SK-N-SH (cell line): ENCODE data around the gene TBC1D16. TPM values are rescaled to one million over a fixed set of nuclear protein-coding genes. Genes with fewer than 3 reads are reported as not detected.

Source experiments
- CTCF ChIA-PET: fragments of 300-600, 350-600 bp; formaldehyde crosslinking; extraction: SDS; loops from one replicate; lab custom pipeline; 2021; lab: Yijun Ruan, JAX
- POLR2A ChIA-PET: fragments of 350-600 bp; sonication (Branson Sonifier 250); formaldehyde crosslinking; extraction: SDS; loops from one replicate; lab custom pipeline; 2020; ENCODE audit warnings: antibody characterized with exemption, inconsistent platforms; lab: Yijun Ruan, JAX
- DNase-seq: peaks from one replicate; pipeline ENCODE4 v3.0.0; 2012
- H2AFZ ChIP-seq: fragments of 200-600 bp; sonication (generic); 2 replicates; pipeline ENCODE4 v1.8.1; 2016; ENCODE audit warnings: antibody characterized with exemption, mild to moderate bottlenecking, low read depth
- H3F3A ChIP-seq: fragments of 200-600 bp; sonication (generic); replicated peaks from 2 replicates; pipeline ENCODE3; 2016; ENCODE audit warnings: antibody characterized with exemption, mild to moderate bottlenecking; ENCODE audit not compliant: insufficient read depth
- H3K27ac ChIP-seq, 2 experiments: fragments of 200-500 bp in 1 of 2; fragments of 200-600 bp in 1 of 2; sonication (Bioruptor generic) in 1 of 2; sonication (generic), shearing (Covaris generic) in 1 of 2; 2 replicates each; pipeline versions ENCODE4 v1.5.1 to v1.6.1; 2014 to 2016; ENCODE audit warnings: low read depth in 2 of 2, inconsistent platforms in 1 of 2, low read length in 1 of 2, mild to moderate bottlenecking in 1 of 2, mixed read lengths in 1 of 2
- H3K27me3 ChIP-seq: fragments of 200-600 bp; sonication (generic), shearing (Covaris generic); 2 replicates; pipeline ENCODE4 v1.6.1; 2016; ENCODE audit warnings: mixed run types; ENCODE audit not compliant: insufficient read depth
- H3K36me3 ChIP-seq, 2 experiments: fragments of 200-500 bp in 1 of 2; fragments of 200-600 bp in 1 of 2; sonication (Bioruptor generic) in 1 of 2; sonication (generic) in 1 of 2; replicated peaks in 1 of 2; 2 replicates each; pipeline versions ENCODE3 to v1.5.1; 2014 to 2016; ENCODE audit warnings: low read length in 1 of 2, mild to moderate bottlenecking in 1 of 2; ENCODE audit not compliant: insufficient read depth in 2 of 2, control insufficient read depth in 1 of 2
- H3K4me1 ChIP-seq, 2 experiments: fragments of 200-500 bp in 1 of 2; fragments of 200-600 bp in 1 of 2; sonication (Bioruptor generic) in 1 of 2; sonication (generic), shearing (Covaris generic) in 1 of 2; 2 replicates each; pipeline versions ENCODE4 v1.5.1 to v1.6.1; 2014 to 2016; ENCODE audit warnings: low read depth in 1 of 2, low read length in 1 of 2, mixed run types in 1 of 2; ENCODE audit not compliant: insufficient read depth in 2 of 2, control insufficient read depth in 1 of 2
- H3K4me2 ChIP-seq: fragments of 200-600 bp; sonication (generic), shearing (Covaris generic); 2 replicates; pipeline ENCODE4 v1.6.1; 2017; ENCODE audit warnings: mixed run types
- H3K4me3 ChIP-seq, 2 experiments: fragments of 200-500 bp in 1 of 2; fragments of 200-600 bp in 1 of 2; sonication (Bioruptor generic) in 1 of 2; sonication (generic), shearing (Covaris generic) in 1 of 2; 2 replicates each; pipeline versions ENCODE4 v1.5.1 to v1.8.1; 2014 to 2016; ENCODE audit warnings: low read depth in 2 of 2, inconsistent platforms in 1 of 2, low read length in 1 of 2, mild to moderate bottlenecking in 1 of 2, mixed read lengths in 1 of 2, moderate library complexity in 1 of 2
- H3K79me2 ChIP-seq: fragments of 200-600 bp; sonication (generic); 2 replicates; pipeline ENCODE4 v1.8.1; 2017; ENCODE audit warnings: mild to moderate bottlenecking; ENCODE audit not compliant: insufficient read depth
- H3K9ac ChIP-seq: fragments of 200-600 bp; sonication (generic); 2 replicates; pipeline ENCODE4 v1.6.1; 2017; ENCODE audit warnings: mixed run types
- H3K9me2 ChIP-seq: fragments of 200-600 bp; sonication (generic); 2 replicates; pipeline ENCODE4 v1.6.1; 2017; ENCODE audit warnings: mixed run types
- H3K9me3 ChIP-seq: fragments of 200-600 bp; sonication (generic); 2 replicates; pipeline ENCODE4 v1.6.1; 2017; ENCODE audit warnings: mixed run types, mild to moderate bottlenecking, moderate library complexity
- H4K20me1 ChIP-seq: fragments of 200-600 bp; sonication (generic); 2 replicates; pipeline ENCODE4 v1.6.1; 2017; ENCODE audit warnings: mild to moderate bottlenecking, mixed run types; ENCODE audit not compliant: insufficient read depth
- CTCF ChIP-seq: fragments of 200-600 bp; sonication (generic); IDR thresholded peaks from 2 replicates; pipeline ENCODE4 v1.6.1; 2017; ENCODE audit warnings: antibody characterized with exemption, mild to moderate bottlenecking, moderate library complexity
- ELF1 ChIP-seq: IDR thresholded peaks from 2 replicates; pipeline ENCODE4 v1.4.0; 2012
- EZH2phosphoT487 ChIP-seq: fragments of 200-600 bp; sonication (generic); IDR thresholded peaks from 2 replicates; pipeline ENCODE4 v1.6.1; 2017; ENCODE audit warnings: low read depth, mixed run types, mild to moderate bottlenecking, antibody characterized with exemption, moderate library complexity, borderline replicate concordance
- FOSL2 ChIP-seq: IDR thresholded peaks from 2 replicates; pipeline ENCODE4 v1.4.0; 2012; ENCODE audit warnings: low read depth, mild to moderate bottlenecking, moderate library complexity, borderline replicate concordance
- FOXJ3 ChIP-seq: sonication (generic); formaldehyde crosslinking; IDR thresholded peaks from 2 replicates; pipeline ENCODE4 v1.5.1; 2020; ENCODE audit warnings: mild to moderate bottlenecking, missing genetic modification reagents
- IRF3 ChIP-seq: fragments of 150-350 bp; IDR thresholded peaks from 2 replicates; pipeline ENCODE4 v1.6.1; 2016; ENCODE audit warnings: mild to moderate bottlenecking, low read depth, low read length
- MXI1 ChIP-seq: IDR thresholded peaks from 2 replicates; pipeline ENCODE4 v1.6.1; 2012; ENCODE audit warnings: mild to moderate bottlenecking, low read depth, low read length, improper control_type of control experiment
- NFIC ChIP-seq: IDR thresholded peaks from 2 replicates; pipeline ENCODE4 v1.4.0; 2012; ENCODE audit warnings: borderline replicate concordance
- PBX3 ChIP-seq: IDR thresholded peaks from 2 replicates; pipeline ENCODE4; 2012
- RAD21 ChIP-seq: IDR thresholded peaks from 2 replicates; pipeline ENCODE4 v1.6.1; 2012; ENCODE audit warnings: mild to moderate bottlenecking, low read length
- RCOR1 ChIP-seq: fragments of 150-350 bp; IDR thresholded peaks from 2 replicates; pipeline ENCODE4 v1.6.1; 2017; ENCODE audit warnings: antibody characterized with exemption, low read length
- RFX5 ChIP-seq: IDR thresholded peaks from 2 replicates; pipeline ENCODE4 v1.6.1; 2012; ENCODE audit warnings: mild to moderate bottlenecking, improper control_type of control experiment, low read length
- RXRA ChIP-seq: IDR thresholded peaks from 2 replicates; pipeline ENCODE4 v1.4.0; 2012; ENCODE audit warnings: low read depth, mild to moderate bottlenecking, borderline replicate concordance
- SMC3 ChIP-seq: IDR thresholded peaks from 2 replicates; pipeline ENCODE4 v1.6.1; 2012; ENCODE audit warnings: low read depth, low read length, improper control_type of control experiment
- TAF1 ChIP-seq: IDR thresholded peaks from 2 replicates; pipeline ENCODE4 v1.6.1; 2012; ENCODE audit warnings: low read depth, mild to moderate bottlenecking, low read length, moderate library complexity, borderline replicate concordance
- TCF12 ChIP-seq: IDR thresholded peaks from 2 replicates; pipeline ENCODE4 v1.4.0; 2012
- TEAD4 ChIP-seq: IDR thresholded peaks from 2 replicates; pipeline ENCODE4 v1.4.0; 2012; ENCODE audit warnings: mild to moderate bottlenecking, borderline replicate concordance; ENCODE audit not compliant: insufficient read depth
- USF1 ChIP-seq: IDR thresholded peaks from 2 replicates; pipeline ENCODE4 v1.4.0; 2012; ENCODE audit warnings: low read depth, borderline replicate concordance
- USF2 ChIP-seq: fragments of 150-350 bp; IDR thresholded peaks from 2 replicates; pipeline ENCODE4 v1.6.1; 2017; ENCODE audit warnings: antibody characterized with exemption, low read length, low read depth, borderline replicate concordance
- YY1 ChIP-seq: IDR thresholded peaks from 2 replicates; pipeline ENCODE4 v1.4.0; 2012; ENCODE audit warnings: low read depth, mild to moderate bottlenecking
- WGBS: methylation state at CpG from one replicate; pipeline ENCODE4 v1.1.6; 2017; ENCODE audit warnings: low lambda C conversion rate; 5-methylcytosine and 5-hydroxymethylcytosine counted together
- polyA plus RNA-seq, 3 experiments: library from polyadenylated mRNA; depleted of rRNA; stranded (reverse); fragments of >200 nt; gene quantifications; 2 replicates each; pipeline ENCODE4 v1.2.3, GENCODE V29; 2012

The TBC1D16 gene
- polyA plus RNA-seq, 1 of the 3 experiments (the other 2 are of a cell fraction) = 14.5 TPM

- no peak overlapping the region for H3K4me3 ChIP-seq
- POLR2A ChIA-PET = no interaction called here
- no peaks in the 10 kb centered on the region for H3F3A ChIP-seq
- no peaks in the 10 kb centered on the region for H3K9me2 ChIP-seq
- no peaks in the 10 kb centered on the region for H3K4me1 ChIP-seq
- H3K4me2 ChIP-seq = no peak overlapping the region
- H3K27ac ChIP-seq = no peak overlapping the region
- H3K9ac ChIP-seq = no peak overlapping the region
- DNase-seq = no peak
- WGBS = 97% methylated on average over 6 of the region's 6 CpGs
- H4K20me1 ChIP-seq = no peaks in the 10 kb centered on the region
- peaks cover 2% of the 10 kb centered on the region; the same call in 1 of the 2 replicates for H3K79me2 ChIP-seq
- no peak for TF ChIP-seq IRF3
- TF ChIP-seq SMC3 = no peak
- no peak for TF ChIP-seq YY1
- TF ChIP-seq RAD21 = no peak
- no peak for TF ChIP-seq MXI1
- TF ChIP-seq EZH2phosphoT487 = no peak
- no peak for TF ChIP-seq USF2
- TF ChIP-seq RXRA = no peak
- TF ChIP-seq FOXJ3 (CRISPR knock-in tag) = no peak
- no peak for TF ChIP-seq TCF12
- TF ChIP-seq TAF1 = no peak
- TF ChIP-seq TEAD4 = no peak
- no peak for TF ChIP-seq ELF1
- TF ChIP-seq PBX3 = no peak
- no peak for TF ChIP-seq CTCF
- no peak for TF ChIP-seq RCOR1
- TF ChIP-seq NFIC = no peak
- TF ChIP-seq RFX5 = no peak
- TF ChIP-seq USF1 = no peak
- TF ChIP-seq FOSL2 = no peak
- no peak overlapping the region for H2AFZ ChIP-seq
- CTCF ChIA-PET = interaction anchor here (1.0 to 1.6 kb wide), 2 partner anchors 32 to 73 kb away, joined by 3 to 5 read pairs; no protein-coding TSS in a partner anchor
- H3K36me3 ChIP-seq = peaks cover 43 to 53% of the 10 kb centered on the region in 2 experiments
- no peaks in the 10 kb centered on the region for H3K9me3 ChIP-seq
- H3K27me3 ChIP-seq = no peaks in the 10 kb centered on the region
Observed at GRCh38 chr17:80043963-80044362, 8.3 kb upstream of the TBC1D16 start.
